Measurements from ENCODE around the gene USP34.
"Not testable (repeated sequence)": the region's sequence is repeated elsewhere in the genome, so short reads cannot be mapped to it uniquely, and the experiment has no call there.

USP34 gene

DNA sequence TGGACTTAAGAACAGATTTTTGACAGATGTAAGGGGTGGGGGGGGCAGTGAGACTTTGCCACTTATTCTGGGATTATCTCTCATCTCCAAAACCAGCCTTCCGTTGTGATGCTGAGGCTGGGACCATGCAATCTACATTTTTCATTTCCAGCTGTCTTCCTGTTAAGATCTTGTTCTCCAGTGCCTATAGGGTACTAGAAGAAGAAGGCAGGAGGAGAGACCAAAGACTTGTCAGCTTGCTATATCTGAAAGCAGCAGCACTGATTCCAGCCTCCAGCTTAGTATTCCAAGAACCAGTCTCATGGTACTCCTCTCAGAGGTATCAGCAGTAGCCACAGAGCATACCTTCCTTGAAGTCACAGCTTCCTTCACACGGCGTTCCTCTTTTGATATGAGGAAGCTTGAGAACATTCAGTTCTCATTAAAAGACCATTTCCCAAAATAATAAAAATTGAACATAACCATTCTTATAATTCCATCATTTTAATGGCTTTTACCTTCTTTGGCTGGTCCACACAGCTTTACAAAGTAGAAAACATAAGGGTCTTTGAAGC is 49.8 kb downstream of the USP34 start:
- no peak for DNase-seq

DNA sequence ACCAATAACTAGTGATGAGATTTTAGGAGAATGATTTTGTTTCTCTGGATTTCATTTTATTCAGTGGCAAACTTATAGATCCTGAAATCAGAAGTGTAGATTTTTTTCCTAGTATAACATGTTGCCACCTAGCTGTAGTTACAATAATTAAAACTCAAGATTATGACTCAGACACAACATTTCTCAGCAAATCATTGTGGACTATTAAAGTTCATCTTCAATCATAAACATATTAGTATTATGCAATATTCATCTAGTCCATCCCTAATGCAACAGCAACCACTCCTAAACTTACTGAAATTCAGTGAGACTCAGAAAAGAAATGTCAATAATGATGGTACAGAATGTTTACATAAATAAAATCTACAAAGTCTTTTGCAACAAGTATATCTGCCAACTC is 51.3 kb downstream of the USP34 start:
- no peak for DNase-seq

DNA sequence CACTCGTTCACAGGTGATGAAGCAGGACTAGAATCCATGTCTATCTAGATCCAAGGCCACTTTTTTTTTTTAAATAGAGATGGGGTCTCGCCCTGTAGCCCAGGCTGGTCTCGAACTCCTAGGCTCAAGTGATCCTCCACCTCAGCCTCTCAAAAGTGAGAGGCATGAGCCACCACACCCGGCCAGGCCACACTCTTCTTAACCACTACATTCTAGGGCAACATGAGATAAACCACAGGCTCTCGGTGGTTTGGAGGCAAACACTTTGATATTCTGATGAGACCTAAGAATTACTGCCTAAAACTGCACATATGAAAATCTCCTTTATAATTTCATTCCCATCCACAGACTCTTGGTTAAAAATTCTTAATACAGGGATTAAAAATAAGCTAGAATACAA is 51.8 kb downstream of the USP34 start:
- no peak for DNase-seq

DNA sequence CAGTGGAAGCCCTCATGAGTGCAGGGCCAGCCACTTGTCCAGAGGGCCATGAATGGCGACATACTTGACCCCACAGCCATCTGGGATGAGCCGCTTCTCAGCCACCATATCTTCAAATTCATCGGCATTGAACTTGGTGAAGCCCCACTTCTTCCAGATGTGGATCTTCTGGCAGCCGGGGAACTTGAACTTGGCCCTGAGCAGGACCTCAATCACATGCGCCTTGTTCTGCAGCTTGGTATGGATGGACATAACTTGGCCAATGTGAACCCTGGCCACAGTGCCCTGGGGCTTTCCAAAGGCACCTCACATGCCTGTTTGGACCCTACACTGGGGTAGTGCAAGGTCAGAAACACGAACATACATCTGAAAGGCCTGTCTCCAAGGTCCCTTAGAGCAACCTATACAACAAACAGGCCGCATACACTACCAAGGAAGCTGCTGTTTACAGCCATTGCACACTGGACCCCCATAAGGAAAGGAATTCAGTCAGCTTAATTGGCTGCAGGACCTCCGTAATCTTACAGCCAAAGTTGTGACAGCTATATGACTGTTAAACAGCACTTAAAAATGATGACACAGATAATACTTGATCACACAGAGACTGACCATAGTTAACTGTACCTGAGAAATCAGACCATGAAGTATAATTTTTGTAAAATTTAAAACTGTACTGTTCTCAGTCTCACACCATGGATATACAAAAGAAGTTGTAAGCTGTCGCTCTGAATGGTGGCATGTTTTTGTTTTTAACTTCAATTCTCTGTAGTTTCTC is 53.8 kb downstream of the USP34 start:
- no peak for DNase-seq

DNA sequence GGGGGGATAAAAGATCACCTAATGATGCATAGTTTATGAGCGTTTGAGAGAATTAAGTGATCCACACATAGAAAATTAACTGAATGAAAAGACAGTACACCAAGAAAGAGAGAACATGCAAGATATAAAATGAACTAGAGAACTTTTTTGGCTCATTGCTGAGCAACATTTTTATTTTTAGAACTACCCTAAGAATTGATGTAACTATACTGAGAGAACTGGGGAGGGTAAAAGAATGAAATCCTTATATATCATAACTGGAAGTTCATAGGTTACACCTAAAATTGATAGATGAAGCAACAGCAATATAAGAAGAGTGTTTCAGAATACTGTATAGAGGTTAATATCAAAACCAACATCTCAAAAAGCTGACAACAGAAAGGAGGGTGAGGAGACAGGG is 55.6 kb downstream of the USP34 start:
- DNase-seq: no peak

DNA sequence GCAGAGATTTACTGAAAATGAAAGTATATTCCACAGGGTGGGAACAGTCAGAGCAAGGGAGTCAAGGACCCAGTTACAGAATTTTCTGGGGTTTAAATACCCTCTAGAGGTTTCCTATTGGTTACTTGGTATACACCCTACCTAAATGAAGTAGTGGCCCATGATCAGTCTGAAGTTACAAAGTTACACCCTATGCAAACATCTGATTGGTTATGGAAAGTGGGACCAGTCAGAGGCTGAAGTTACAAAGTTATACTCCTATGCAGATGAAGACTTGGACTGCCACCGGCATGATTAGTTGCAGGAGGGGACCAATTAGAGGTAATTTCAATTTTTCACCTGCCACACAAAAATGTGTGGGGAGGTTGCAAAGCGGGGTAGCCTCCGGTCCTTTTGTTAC is 56.2 kb downstream of the USP34 start:
- no peak for DNase-seq

DNA sequence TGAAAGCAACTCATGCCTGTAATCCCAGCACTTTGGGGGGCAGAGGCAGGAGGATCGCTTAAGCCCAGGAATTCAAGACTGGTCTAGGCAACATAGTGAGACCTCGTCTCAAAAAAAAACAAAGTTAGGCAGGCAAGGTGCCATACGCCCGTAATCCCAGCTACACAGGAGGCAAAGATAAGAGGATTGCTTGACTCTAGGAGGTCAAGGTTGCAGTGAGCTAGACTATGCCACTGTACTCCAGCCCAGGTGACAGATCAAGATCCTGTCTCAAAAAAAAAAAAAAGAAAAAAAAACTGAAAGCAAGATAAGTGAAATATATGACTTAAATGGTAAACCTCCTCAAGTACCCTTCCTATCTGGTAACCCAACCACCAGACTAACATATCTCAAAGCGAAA is 59.8 kb downstream of the USP34 start:
- DNase-seq: no peak

DNA sequence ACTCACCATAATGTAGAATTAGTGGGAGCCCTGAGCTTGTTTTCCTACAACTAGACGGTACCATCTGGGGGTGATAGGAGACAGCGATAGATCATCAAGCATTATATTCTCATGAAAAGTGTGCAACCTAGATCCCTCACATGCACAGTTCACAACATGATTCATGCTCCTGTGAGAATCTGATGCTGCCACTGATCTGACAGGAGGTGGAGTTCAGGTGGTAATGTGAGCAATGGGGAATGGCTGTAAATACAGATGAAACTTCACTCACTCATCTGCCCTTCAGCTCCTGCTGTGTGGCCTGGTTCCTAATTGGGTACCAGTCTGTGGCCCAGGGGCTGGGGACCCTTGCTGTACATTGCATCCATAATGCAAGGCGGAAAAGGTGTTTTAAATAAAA is 60.7 kb downstream of the USP34 start:
- DNase-seq: no peak

DNA sequence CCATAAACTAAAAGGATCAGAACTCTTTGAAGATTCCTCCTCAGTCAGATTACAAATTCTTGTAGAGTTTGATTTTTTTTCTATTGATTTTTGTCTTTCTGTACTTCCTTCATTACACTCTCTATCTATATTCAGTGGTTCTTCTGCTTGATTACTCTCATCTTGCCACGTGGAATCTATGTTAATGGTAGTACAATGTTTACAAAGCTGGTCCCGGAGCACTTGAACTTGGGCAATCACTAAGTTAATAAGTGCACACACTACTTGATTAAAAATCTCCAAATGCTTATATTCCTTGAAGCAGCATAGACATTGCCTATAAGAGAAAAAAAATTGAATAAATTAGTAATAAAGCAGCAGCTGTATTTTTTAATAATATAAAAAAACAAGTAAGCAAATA is 65.1 kb downstream of the USP34 start:
- DNase-seq: no peak

DNA sequence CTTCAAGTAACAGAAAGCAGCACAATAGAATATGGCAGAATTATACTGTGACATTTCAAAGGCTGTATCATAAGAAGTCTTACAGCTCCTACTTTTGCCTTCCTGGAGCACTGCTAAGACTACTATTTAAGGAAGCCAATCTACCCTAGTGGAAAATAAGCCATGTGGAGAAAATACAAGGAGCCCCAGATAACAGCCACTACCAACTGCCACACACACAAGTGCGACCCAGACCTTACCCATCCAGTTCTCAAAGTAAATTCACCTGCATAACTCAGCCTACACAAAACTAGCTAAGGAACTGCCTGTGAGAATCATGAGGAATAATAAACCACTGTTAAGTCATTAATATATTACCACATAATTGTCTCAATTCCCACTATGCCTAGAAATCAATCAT is 66.4 kb downstream of the USP34 start:
- DNase-seq: no peak

DNA sequence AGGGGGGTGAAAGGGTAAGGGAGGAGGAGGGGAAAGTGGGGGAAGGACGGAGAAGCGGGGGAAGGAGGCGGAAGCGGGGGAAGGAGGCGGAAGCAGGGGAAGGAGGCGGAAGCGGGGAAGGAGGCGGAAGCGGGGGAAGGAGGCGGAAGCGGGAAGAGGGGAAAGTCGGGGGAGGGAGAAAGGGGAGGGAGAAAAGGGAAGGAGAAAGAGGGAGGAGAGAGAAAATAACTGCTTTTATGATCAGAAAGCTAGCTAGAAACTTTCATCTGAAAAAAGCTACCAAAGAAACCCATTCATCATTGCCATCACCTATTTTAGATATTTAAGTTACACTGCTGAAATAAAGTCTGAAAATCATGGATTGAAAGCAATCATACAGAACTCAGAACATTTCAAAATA is 72.5 kb downstream of the USP34 start:
- no peak for DNase-seq

DNA sequence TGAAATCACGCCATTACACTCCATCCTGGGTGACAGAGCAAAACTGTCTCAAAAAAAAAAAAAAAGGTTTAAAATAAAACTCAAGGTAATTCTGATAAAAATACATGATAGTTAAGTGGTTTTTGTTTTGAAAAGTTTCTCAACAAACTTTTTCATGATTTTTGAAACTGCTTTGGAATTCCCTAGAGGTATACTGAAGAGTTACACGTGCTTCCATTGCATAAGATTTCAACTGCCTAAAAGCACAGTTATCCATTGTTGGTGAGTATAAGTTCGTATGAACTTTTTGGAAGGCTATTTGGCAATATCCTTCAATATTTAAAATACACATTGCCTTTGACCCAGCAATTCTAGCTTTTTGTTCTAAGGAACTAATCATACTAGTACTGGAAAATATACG is 74.9 kb downstream of the USP34 start:
- DNase-seq: no peak

DNA sequence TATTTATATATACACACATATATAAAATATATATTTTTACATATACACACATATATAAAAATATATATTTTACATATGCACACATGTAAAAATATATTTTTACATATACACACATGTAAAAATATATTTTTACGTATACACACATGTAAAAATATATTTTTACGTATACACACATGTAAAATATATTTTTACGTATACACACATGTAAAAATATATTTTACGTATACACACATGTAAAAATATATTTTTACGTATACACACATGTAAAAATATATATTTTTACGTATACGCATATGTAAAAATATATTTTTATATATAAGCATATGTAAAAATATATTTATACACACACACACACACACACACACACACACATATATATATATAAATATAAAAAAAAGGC is 83.3 kb downstream of the USP34 start:
- DNase-seq: not testable (repeated sequence)

DNA sequence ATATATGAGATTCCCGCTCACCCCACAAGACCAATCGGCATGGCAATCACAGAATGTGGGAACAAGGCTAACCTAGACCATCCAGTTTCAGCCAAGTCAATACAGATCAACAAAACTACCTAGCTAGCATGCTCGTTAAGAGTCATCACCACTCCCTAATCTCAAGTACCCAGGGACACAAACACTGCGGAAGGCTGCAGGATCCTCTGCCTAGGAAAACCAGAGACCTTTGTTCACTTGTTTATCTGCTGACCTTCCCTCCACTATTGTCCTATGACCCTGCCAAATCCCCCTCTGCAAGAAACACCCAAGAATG is 90.0 kb downstream of the USP34 start:
- DNase-seq: not testable (repeated sequence)

DNA sequence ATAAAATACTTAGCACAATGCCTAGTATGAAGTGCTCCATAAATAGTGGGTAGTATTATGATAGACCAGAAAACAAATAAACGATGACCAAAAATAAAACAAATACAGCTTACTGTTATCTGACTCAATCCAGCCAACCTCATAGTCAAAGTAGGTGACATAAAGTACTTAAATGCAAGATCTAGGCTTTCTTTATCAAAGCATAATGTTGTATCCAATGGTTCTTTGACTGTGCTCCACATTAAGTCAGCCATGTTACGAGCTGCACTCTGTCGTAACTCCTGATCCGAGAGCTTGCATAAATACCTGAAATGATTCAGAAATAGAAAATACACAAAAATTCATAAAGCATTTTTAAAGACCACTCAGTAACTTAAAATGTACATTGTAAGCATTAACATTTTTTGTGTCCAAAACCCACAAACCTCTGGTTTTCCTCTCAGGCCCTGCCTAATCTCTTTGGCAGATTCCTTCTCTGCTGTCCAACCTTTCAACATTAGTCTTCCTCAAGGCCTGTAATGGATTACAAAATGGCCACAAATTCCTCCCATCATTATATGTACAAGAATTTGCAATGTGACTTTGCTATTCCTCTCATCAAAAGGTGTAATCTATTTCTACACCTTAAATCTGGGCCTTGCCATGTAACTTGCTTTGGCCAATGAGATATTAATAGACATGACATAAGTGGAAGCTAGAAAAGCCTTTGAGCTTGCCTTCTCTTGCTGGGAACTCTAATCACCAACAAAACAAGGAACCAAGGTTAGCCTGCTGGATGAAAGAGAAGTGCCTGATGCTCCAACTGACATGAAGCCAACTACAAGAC is 90.6 kb downstream of the USP34 start:
- no peak for DNase-seq

DNA sequence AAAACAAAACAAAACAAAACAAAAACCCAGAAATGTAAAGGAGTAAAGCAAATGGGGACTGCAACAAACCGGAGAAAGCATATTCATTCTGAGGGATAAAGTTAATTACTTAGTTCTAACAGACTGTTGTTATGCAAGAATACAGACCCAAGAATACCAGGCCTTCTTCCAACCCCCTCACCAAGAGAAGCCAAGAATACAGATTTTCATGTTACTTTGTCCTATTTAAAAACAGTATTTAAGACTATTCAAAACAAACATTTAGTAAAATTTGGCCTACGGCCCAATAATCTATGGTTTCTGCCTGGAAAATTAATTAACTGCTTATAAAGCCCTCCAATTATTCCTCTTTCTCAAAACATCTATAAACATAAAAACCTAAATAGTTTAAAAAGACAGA is 91.4 kb downstream of the USP34 start:
- no peak for DNase-seq

DNA sequence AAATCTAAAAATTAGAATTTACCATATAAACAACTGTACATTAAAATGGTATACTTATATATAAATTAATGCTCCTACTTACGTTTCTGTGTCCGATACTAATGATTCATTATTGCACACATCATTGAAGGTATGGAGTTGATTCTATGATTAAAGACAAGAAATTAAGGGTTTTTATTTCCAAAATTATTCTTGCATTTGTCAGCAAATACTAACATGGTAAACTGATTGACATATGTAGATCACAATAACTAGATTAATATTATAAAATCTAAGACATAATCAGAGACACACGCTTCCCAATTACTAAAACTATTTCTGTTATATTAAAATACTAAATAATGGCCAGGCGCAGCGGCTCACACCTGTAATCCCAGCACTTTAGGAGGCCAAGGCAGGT is 92.6 kb downstream of the USP34 start:
- DNase-seq: no peak

DNA sequence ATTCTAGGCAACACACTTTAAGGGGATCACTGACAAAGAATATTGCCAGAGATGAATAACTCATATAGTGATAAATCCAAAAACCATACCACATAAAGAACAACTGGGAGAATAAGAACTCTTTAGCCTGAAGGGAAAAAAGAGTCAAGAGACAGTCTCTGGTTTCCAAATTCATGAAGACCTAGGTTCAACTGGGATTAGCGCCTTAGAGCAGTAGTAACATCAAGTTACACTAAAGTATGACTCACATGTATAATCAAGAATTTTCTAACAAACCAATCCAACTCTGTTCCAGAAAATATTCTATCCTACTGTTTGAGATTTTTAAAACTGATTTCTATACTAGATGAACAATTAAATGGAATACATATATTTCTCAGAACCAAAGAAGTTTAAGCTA is 93.8 kb downstream of the USP34 start:
- DNase-seq: no peak

DNA sequence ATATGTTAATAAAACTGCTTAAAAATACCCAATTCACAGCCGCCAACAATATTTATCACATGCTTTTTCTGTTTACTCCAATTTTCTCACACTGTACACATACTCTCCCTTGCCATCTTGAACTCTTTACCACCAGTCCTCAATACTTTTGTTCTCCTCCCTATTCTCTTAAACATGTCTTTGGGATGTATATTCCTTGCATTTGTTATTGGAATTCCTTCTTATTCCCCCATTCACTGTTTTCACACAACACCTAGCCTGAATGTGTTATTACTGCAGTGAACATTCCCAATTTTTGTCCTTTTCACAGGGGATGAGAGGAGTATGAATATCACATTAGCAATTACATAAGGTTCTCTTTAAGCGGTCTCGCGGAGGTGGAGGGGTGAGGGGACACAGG is 94.7 kb downstream of the USP34 start:
- no peak for DNase-seq

DNA sequence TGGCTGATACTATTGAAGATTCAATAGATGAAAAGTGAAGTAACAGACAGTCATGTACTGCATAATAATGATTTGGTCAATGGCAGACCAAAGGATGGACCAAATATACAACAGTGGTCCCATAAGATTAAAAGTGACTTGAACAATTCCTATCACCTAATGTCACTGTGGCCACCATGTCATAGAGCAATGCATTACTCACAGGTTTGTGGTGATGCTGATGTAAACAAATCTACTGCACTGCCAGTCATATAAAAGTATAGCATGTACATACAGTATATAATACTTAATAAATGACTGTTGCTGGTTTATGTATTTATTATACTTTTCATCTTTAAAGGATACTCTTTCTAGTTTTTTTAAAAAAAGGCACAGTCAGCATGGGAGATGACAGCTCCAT is 99.9 kb downstream of the USP34 start:
- no peak for DNase-seq

DNA sequence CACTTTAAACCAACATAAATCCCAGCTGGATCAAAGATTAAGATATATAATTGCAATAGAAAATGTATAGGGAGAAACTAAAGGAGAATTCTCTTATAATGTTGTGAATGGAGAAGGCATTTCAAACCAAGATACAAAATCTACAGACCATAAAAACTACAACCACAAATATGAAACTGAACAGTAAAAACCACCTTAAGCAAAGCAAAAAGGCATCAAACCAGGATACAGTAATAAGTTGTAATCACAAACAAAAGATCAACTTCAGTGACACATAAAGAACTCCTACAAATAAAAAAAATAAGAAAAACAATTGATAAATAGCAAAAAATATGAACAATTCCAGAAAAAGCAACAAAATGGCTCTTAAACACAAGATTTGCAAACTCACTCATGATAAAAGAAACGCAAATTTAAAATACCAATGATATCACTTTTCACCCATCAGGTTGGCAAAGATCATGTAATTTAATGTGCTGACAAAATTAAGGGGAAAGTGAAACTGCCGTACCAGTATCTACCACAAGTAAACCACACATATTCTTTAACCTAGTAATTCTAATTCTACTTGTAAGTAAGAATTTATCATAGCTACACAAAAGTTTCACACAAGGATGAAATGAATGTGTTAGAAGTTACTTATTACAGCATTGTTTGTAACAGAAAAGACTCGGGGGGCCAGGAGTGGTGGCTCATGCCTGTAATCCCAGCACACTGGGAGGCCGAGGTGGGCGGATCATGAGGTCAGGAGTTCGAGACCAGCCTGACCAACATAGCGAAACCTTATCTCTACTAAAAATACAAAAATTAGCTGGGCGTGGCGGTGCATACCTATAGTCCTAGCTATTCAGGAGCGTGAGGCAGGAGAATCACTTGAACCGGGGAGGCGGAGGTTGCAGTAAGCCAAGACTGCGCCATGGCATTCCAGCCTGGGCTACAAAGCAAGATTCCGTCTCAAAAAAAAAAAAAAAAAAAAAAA is 101.9 kb downstream of the USP34 start:
- DNase-seq: no peak

DNA sequence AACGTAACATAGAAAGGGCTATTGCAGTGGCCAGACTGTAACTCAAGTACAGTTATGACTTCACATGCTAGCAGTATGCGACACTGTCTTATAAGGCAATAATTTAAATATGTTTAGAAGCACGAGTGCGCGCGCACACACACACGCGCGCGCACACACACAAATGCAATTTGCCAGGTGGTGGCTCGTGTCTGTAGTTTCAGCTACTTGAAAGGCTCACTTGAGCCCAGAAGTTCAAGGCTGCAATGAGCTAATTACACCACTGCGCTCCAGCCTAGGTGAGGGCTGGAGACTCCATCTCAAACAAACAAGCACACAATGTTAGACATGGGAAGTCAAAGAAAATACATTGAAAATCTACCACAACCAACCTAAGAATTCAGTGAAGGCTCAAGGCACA is 103.7 kb downstream of the USP34 start:
- DNase-seq: no peak

DNA sequence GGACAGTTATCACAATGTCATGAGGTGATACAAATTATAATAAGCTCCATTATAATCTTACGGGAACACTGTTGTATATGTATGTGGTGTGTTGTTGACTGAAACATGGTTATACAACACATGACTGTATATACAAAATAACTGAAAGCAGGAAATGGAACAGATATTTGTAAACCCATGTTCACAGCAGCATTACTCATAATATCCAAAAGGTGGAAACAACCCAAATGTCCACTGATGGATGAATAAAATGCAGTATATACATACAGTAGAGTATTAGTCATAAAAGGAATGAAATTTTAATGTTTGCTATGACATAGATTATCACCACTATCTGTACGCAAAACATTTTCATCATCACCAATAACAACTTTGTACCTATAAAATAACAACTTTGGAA is 107.3 kb downstream of the USP34 start:
- DNase-seq: no peak

All from NCI-H2171 treated with DMSO at 0.1 percent for 48 hours (cell line).